IMR-90 (cell line): ENCODE results near the gene FGF2.

Experiments used
- CEBPB ChIP-seq: IDR thresholded peaks from 2 replicates; pipeline ENCODE4 v1.6.1; 2012; ENCODE audit warnings: low read depth, low read length, improper control_type of control experiment
- FOS ChIP-seq: fragments of 150-350 bp; IDR thresholded peaks from 2 replicates; pipeline ENCODE4 v1.6.1; 2016; ENCODE audit warnings: low read depth, low read length
- MAFK ChIP-seq: IDR thresholded peaks from 2 replicates; pipeline ENCODE4 v1.6.1; 2012; ENCODE audit warnings: low read depth, low read length, improper control_type of control experiment
- MXI1 ChIP-seq: IDR thresholded peaks from 2 replicates; pipeline ENCODE4 v1.6.1; 2012; ENCODE audit warnings: low read depth, mild to moderate bottlenecking, low read length, moderate library complexity, borderline replicate concordance
- POLR2A ChIP-seq: IDR thresholded peaks from 2 replicates; pipeline ENCODE4 v1.6.1; 2012; ENCODE audit warnings: mild to moderate bottlenecking, low read depth, low read length
- RCOR1 ChIP-seq: IDR thresholded peaks from 2 replicates; pipeline ENCODE4 v1.6.1; 2012; ENCODE audit warnings: mild to moderate bottlenecking, low read length, improper control_type of control experiment; ENCODE audit not compliant: insufficient replicate concordance
- RFX5 ChIP-seq: IDR thresholded peaks from 2 replicates; pipeline ENCODE4 v1.8.0; 2012; ENCODE audit warnings: low read depth, mild to moderate bottlenecking, low read length, moderate library complexity
- TF ChIP-seq, protein P1 (sequence below): fragments of 150-350 bp; IDR thresholded peaks from 2 replicates; pipeline ENCODE4 v1.6.1; 2016; ENCODE audit warnings: low read depth, mild to moderate bottlenecking, low read length, moderate library complexity, borderline replicate concordance
- TF ChIP-seq, protein P2 (sequence below): conservative IDR thresholded peaks from 2 replicates; pipeline ENCODE4 v1.5.1; 2012; ENCODE audit warnings: mild to moderate bottlenecking, low read depth, low read length, improper control_type of control experiment

DNA sequence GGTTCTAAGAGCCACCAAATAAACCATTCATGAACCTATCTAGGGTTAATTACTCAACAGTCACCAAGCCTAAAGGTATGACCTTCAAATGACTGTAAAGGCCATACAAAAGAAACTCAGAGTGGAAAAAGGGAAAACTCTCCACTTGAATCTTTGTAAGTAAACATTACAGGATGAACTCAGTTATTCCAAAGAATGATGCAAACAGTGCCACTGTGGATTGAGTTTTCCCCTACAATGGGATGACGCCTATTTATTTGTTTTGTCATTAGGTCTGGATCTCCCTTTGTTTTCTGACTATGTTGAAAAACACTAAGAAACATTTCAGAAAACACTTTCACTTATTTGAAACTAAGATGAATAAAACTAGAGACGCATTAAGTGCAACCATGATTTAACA is 83.1 kb downstream of the FGF2 start:
- TF ChIP-seq, protein P1, sequence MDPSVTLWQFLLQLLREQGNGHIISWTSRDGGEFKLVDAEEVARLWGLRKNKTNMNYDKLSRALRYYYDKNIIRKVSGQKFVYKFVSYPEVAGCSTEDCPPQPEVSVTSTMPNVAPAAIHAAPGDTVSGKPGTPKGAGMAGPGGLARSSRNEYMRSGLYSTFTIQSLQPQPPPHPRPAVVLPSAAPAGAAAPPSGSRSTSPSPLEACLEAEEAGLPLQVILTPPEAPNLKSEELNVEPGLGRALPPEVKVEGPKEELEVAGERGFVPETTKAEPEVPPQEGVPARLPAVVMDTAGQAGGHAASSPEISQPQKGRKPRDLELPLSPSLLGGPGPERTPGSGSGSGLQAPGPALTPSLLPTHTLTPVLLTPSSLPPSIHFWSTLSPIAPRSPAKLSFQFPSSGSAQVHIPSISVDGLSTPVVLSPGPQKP, result no peak
- TF ChIP-seq POLR2A, result no peak
- TF ChIP-seq, protein P2, sequence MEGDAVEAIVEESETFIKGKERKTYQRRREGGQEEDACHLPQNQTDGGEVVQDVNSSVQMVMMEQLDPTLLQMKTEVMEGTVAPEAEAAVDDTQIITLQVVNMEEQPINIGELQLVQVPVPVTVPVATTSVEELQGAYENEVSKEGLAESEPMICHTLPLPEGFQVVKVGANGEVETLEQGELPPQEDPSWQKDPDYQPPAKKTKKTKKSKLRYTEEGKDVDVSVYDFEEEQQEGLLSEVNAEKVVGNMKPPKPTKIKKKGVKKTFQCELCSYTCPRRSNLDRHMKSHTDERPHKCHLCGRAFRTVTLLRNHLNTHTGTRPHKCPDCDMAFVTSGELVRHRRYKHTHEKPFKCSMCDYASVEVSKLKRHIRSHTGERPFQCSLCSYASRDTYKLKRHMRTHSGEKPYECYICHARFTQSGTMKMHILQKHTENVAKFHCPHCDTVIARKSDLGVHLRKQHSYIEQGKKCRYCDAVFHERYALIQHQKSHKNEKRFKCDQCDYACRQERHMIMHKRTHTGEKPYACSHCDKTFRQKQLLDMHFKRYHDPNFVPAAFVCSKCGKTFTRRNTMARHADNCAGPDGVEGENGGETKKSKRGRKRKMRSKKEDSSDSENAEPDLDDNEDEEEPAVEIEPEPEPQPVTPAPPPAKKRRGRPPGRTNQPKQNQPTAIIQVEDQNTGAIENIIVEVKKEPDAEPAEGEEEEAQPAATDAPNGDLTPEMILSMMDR, result no peak
- TF ChIP-seq CEBPB, result no peak
- TF ChIP-seq MAFK, result no peak
- no peak for TF ChIP-seq FOS
- no peak for TF ChIP-seq RCOR1
- TF ChIP-seq RFX5, result no peak
- TF ChIP-seq MXI1, result no peak
